Measurements from ENCODE around the gene NPFF.

DNA sequence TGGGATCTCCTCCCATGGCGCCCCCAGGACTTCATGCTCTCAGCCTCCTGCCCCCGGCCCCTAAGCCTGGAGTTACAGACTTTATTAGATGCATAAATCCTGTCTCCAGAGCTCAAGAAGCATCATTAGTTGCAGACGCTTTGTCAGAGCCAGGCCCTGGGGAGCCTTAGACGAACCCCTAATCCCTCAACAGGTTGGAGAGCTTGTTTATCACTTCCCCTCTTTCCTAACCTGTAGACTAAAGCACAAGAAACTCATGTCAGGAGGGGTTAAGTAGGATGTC, 260 bp upstream of the NPFF start:
- no peak for TF ChIP-seq CTCF (IDR thresholded peaks at IDR 0.05)
- no peak for TF ChIP-seq POLR2A (IDR thresholded peaks at IDR 0.05)

All from body of pancreas (tissue), 4 donors.